Thyroid gland (tissue), 4 donors: Measurements from ENCODE around the gene KRTAP10-7. TPM values are rescaled to one million over a fixed set of nuclear protein-coding genes. Genes with fewer than 3 reads are reported as not detected.

Experiments
- DNase-seq, 2 donors: peaks; one replicate each; pipeline ENCODE4 v3.0.0-alpha.2; 2019
- H3K27ac ChIP-seq, 3 donors: fragments of 200-600 bp; sonication (generic); 1 replicate in 2 of 3; 2 replicates in 1 of 3; pipeline ENCODE4 v1.5.1; 2016 to 2019; ENCODE audit warnings: mild to moderate bottlenecking in 1 of 3, moderate library complexity in 1 of 3
- H3K27me3 ChIP-seq: fragments of 200-600 bp; sonication (generic); one replicate; pipeline ENCODE4 v1.5.1; 2019
- H3K36me3 ChIP-seq, 2 donors: fragments of 200-600 bp; sonication (generic); one replicate each; pipeline ENCODE4 v1.5.1; 2016 to 2019
- H3K4me1 ChIP-seq, 2 donors: fragments of 200-600 bp; sonication (generic); one replicate each; pipeline ENCODE4 v1.5.1; 2017 to 2019
- H3K4me3 ChIP-seq, 3 donors: fragments of 200-600 bp; sonication (generic); replicated peaks in 1 of 3; 1 replicate in 2 of 3; 2 replicates in 1 of 3; pipeline ENCODE4 v1.5.1; 2016; ENCODE audit warnings: mild to moderate bottlenecking in 1 of 3
- H3K9me3 ChIP-seq: fragments of 200-600 bp; sonication (generic); one replicate; pipeline ENCODE4 v1.5.1; 2017
- POLR2A ChIP-seq, 2 donors: fragments of 450-650 bp; IDR thresholded peaks; one replicate each; pipeline ENCODE4 v1.6.1; 2017; ENCODE audit warnings: antibody characterized with exemption in 2 of 2, mild to moderate bottlenecking in 2 of 2, moderate library complexity in 1 of 2
- WGBS, 2 donors: methylation state at CpG; one replicate each; pipeline ENCODE4 v1.1.5; 2017; 5-methylcytosine and 5-hydroxymethylcytosine counted together
- intact Hi-C: fragments of 100-400 bp; cut with DNase I; formaldehyde crosslinking; loops from one replicate; pipeline ENCODE4 v1.15.1; 2023
- total RNA-seq, 4 donors: library from RNA; depleted of rRNA; stranded (reverse); fragments of >200 nt; gene quantifications; one replicate each; pipeline ENCODE4 v1.2.3, GENCODE V29; 2016
- TF ChIP-seq, protein P1 (sequence below), 6 experiments: fragments of 200-600 bp in 3 of 6; fragments of 450-650 bp in 3 of 6; sonication (generic) in 3 of 6; IDR thresholded peaks; one replicate each; pipeline ENCODE4 v1.5.1; 2016 to 2019; ENCODE audit warnings: antibody characterized with exemption in 6 of 6, mild to moderate bottlenecking in 2 of 6, inconsistent platforms in 1 of 6, moderate library complexity in 1 of 6

The KRTAP10-7 gene
- total RNA-seq, 4 donors from 2014 or later, result not detected

DNA sequence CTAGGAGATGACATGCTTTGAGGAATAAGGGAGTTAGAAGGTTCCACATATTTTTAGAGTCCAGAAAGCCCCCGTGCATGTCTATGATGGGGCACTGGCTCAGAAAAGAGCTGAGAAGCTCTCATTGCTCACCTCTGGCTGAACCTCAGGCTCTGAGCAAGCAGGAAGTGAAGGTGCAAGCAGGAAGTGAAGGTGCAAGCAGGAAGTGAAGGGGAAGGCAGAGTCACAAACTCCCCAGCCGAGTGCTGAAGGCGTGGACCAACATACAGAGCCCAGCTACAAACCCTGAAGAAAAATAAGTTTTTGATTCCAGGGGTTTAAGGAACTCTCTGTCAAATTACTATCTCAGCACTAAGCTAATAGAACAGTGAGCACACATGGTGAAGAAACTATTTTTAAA lies 18.5 kb downstream of the KRTAP10-7 start:
- Histone ChIP-seq H3K27me3 (no peaks in the 10 kb centered on the region), H3K9me3 (no peaks in the 10 kb centered on the region), H3K36me3 (no peaks in the 10 kb centered on the region), H3K27ac (no peak overlapping the region), H3K4me3 (no peak overlapping the region), H3K4me1 (no peaks in the 10 kb centered on the region)
- TF ChIP-seq, protein P1, sequence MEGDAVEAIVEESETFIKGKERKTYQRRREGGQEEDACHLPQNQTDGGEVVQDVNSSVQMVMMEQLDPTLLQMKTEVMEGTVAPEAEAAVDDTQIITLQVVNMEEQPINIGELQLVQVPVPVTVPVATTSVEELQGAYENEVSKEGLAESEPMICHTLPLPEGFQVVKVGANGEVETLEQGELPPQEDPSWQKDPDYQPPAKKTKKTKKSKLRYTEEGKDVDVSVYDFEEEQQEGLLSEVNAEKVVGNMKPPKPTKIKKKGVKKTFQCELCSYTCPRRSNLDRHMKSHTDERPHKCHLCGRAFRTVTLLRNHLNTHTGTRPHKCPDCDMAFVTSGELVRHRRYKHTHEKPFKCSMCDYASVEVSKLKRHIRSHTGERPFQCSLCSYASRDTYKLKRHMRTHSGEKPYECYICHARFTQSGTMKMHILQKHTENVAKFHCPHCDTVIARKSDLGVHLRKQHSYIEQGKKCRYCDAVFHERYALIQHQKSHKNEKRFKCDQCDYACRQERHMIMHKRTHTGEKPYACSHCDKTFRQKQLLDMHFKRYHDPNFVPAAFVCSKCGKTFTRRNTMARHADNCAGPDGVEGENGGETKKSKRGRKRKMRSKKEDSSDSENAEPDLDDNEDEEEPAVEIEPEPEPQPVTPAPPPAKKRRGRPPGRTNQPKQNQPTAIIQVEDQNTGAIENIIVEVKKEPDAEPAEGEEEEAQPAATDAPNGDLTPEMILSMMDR (IDR thresholded peaks at IDR 0.05), result no peak
- no peak for TF ChIP-seq POLR2A (IDR thresholded peaks at IDR 0.05)
- no peak for DNase-seq
- intact Hi-C loops, result no loop called here
- WGBS, 2 donors, result 72 to 76% methylated on average over 3 of the region's 3 CpGs

DNA sequence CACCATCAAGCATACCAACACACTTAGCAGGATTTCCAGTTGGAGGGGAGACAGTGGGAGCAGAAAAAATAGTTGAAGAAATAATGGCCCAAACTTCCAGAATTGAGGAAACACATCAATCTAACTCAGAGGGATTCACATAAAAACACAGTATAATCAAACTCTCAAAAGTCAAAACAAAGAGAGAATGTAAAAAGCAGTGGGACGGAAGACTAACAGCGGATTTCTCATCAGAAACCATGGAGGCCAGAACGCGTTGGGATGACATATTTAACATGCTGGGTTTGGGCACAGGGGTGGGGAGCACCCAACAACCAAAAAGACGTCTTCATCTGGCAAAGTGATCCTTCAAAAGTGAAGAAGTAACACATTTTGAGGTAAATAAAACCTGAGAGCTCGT lies 19.5 kb downstream of the KRTAP10-7 start:
- H3K4me1 ChIP-seq, result no peaks in the 10 kb centered on the region
- no peaks in the 10 kb centered on the region for H3K9me3 ChIP-seq
- H3K36me3 ChIP-seq, result no peaks in the 10 kb centered on the region
- H3K27me3 ChIP-seq, result no peaks in the 10 kb centered on the region
- 88 to 91% methylated on average over 6 of the region's 6 CpGs for WGBS, 2 donors
- intact Hi-C loops, result no loop called here
- no peak overlapping the region for H3K27ac ChIP-seq
- no peak overlapping the region for H3K4me3 ChIP-seq
- no peak for DNase-seq
- no peak for TF ChIP-seq POLR2A (IDR thresholded peaks at IDR 0.05)
- TF ChIP-seq, protein P1 (IDR thresholded peaks at IDR 0.05), result no peak

DNA sequence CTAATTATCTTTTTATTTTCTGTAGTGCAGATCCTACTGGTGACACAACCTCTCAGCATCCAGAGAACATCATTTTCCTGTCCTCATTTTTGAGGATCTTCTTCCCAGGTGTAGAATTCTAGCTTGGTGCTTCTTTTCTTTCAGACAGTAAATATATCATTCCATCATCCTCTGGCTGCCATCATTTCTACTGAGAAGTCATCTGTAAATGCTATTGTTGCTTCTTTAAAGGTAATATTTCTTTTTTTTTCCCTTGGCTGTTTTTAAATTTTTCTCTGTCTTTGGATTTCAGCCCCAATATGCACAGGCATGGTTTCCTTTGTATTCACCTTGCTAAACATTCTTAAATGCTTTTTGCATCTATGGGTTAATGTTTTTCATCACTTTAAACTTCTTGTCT lies 23.2 kb downstream of the KRTAP10-7 start:
- TF ChIP-seq, protein P1 (IDR thresholded peaks at IDR 0.05), result no peak
- TF ChIP-seq POLR2A (IDR thresholded peaks at IDR 0.05), result no peak
- Histone ChIP-seq H3K9me3 (no peaks in the 10 kb centered on the region), H3K36me3 (no peaks in the 10 kb centered on the region), H3K4me1 (no peaks in the 10 kb centered on the region), H3K4me3 (no peak overlapping the region), H3K27ac (no peak overlapping the region), H3K27me3 (no peaks in the 10 kb centered on the region)
- no peak for DNase-seq
- intact Hi-C loops, result no loop called here

GRCh38 chr21:44625756-44626155 lies 25.4 kb downstream of the KRTAP10-7 start:
- H3K9me3 ChIP-seq, result no peaks in the 10 kb centered on the region
- no peak for TF ChIP-seq POLR2A (IDR thresholded peaks at IDR 0.05)
- TF ChIP-seq, protein P1 (IDR thresholded peaks at IDR 0.05), result no peak
- no peak overlapping the region for H3K4me3 ChIP-seq
- no peaks in the 10 kb centered on the region for H3K36me3 ChIP-seq
- intact Hi-C loops, result no loop called here
- no peaks in the 10 kb centered on the region for H3K27me3 ChIP-seq
- 90% methylated on average over 6 to 7 of the region's 7 CpGs for WGBS, 2 donors
- no peak overlapping the region for H3K27ac ChIP-seq
- no peak for DNase-seq
- H3K4me1 ChIP-seq, result no peaks in the 10 kb centered on the region

DNA sequence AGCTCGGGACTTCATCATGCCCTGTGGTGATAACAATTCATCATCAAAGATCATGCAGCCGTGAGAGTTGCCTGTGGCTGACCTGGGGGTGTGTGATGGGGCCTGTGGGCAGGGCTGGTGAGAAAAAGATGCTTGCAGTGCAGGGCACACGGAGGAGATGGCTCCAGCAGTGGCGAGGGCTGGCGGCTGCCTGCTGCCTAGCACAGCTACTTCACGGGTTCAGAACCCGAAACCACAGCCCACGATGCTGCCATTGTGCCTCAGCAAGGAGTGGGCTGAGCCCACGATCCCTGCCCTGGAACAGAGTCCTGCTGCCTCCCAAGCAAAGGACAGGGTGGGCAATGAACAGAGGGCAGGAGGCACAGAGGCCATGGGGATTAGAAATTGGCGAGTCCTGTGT lies 25.9 kb downstream of the KRTAP10-7 start:
- 88 to 89% methylated on average over 7 to 8 of the region's 10 CpGs for WGBS, 2 donors
- Histone ChIP-seq H3K27me3 (no peaks in the 10 kb centered on the region), H3K4me1 (no peaks in the 10 kb centered on the region), H3K9me3 (no peaks in the 10 kb centered on the region), H3K27ac (no peak overlapping the region), H3K36me3 (no peaks in the 10 kb centered on the region), H3K4me3 (no peak overlapping the region)
- no peak for DNase-seq
- intact Hi-C loops, result no loop called here
- TF ChIP-seq, protein P1 (IDR thresholded peaks at IDR 0.05), result no peak
- no peak for TF ChIP-seq POLR2A (IDR thresholded peaks at IDR 0.05)
